ENCODE data around the gene CIBAR2. TPM values are rescaled to one million over a fixed set of nuclear protein-coding genes. Genes with fewer than 3 reads are reported as not detected.

The CIBAR2 gene
- total RNA-seq (2014; rRNA removed; shearing (Covaris generic)), result not detected in 2 replicates

DNA sequence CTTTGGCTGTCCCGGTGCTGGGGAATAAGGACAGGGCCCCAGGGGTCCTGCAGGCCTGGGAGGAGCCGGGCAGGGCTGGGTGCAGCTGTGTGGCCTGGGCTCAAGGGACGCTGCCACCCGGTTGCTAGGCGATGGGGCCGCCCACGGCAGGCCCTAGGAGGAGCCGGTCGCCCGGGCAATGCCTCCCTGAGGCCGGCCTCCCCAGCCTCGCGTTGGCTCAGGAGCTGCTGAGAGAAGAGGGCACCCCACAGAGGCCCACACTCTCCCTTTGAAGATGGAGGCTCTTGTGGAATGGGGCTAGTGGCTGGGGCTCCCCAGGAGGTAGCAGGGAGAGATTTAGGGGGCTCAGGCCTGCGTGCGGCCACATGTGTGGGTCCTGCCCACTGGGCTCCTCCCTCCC, at the start of gene CIBAR2:
TSS of gene CIBAR2 (minus strand) at position 109 of the 400 bp plus-strand sequence. CDS start 120 bp downstream, outside the sequence.
- DNase-seq, result peak; percentile 91

DNA sequence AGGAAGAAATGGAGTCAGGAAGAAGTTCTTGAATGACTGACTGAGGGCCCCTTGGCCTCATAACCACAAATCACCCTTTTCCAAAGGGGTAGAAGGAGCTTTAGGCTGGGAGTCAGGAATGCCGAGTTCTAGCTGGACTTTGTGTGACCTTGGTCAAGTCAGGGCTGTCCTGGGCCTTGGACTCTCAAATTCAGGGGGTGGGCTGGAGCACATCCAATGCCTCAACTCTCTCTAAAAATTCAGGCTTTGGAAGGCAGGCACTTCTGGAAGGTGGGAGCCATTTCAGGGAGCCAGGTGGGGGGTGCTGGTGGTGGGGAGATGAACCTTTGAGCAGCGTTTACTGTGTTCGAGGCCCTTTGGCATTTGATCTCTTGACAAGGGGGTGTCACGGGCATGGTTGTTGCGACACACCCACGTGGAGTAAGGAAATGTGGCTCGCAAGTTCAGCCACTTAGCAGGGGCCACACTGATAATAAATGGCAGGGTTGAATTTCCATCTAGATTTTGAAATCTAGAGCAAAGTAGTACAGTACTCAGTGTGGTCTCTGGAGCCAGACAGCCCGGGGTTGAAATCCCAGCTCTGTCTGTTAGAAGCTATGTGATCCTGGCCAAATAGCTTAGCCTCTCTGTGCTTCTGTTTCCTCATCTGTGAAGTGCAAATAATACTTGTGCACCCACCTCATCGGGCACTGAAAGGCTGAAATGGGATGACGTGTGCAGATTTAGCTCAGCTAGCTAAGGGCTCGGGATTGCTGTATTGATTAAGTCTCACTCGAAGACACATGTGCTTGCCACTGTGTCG, 47.1 kb upstream of the CIBAR2 start:
- DNase-seq, result no peak
- no peaks in the 10 kb centered on the region for H3K36me3 ChIP-seq (replicated peaks; ENCODE audit: control insufficient read depth, insufficient read depth, low read length)
- H3K27me3 ChIP-seq (ENCODE audit: control insufficient read depth, insufficient read depth, low read length), result no peaks in the 10 kb centered on the region
- H3K4me3 ChIP-seq (ENCODE audit: insufficient read depth, low read depth, low read length), result no peak overlapping the region

More for the DNA sequence above, at the start of gene CIBAR2:
- H3K27me3 ChIP-seq (ENCODE audit: control insufficient read depth, insufficient read depth, low read length), result no peaks in the 10 kb centered on the region
- no peak within 1 kb of the TSS for H3K4me3 ChIP-seq (ENCODE audit: insufficient read depth, low read depth, low read length)
- H3K36me3 ChIP-seq (replicated peaks; ENCODE audit: control insufficient read depth, insufficient read depth, low read length), result no peaks in the 10 kb centered on the region

DNA sequence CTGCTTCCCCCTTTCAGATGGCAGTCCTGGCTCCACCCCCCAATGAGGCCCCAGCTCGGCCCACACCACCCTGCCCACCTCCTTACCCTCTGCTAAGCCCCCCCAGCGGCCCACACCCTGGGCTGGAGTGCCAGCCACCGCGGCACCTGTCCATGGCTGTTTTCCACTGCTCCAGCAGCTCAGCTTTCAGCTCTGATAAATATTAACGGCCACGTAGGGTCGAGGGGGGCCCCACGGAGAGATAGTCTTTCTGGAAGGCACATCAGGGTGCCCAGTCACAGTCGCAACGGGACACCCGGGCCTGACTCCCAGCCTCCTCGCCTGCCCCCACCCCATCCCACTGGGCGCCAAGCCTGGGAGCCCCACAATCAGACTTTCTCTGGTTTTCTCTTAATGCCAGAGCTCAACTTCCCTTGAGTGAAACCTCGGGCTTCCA, 46.5 kb upstream of the CIBAR2 start:
- Histone ChIP-seq H3K4me3 (ENCODE audit: insufficient read depth, low read depth, low read length) (no peak overlapping the region), H3K27me3 (ENCODE audit: control insufficient read depth, insufficient read depth, low read length) (no peaks in the 10 kb centered on the region), H3K36me3 (replicated peaks; ENCODE audit: control insufficient read depth, insufficient read depth, low read length) (no peaks in the 10 kb centered on the region)
- no peak for DNase-seq

DNA sequence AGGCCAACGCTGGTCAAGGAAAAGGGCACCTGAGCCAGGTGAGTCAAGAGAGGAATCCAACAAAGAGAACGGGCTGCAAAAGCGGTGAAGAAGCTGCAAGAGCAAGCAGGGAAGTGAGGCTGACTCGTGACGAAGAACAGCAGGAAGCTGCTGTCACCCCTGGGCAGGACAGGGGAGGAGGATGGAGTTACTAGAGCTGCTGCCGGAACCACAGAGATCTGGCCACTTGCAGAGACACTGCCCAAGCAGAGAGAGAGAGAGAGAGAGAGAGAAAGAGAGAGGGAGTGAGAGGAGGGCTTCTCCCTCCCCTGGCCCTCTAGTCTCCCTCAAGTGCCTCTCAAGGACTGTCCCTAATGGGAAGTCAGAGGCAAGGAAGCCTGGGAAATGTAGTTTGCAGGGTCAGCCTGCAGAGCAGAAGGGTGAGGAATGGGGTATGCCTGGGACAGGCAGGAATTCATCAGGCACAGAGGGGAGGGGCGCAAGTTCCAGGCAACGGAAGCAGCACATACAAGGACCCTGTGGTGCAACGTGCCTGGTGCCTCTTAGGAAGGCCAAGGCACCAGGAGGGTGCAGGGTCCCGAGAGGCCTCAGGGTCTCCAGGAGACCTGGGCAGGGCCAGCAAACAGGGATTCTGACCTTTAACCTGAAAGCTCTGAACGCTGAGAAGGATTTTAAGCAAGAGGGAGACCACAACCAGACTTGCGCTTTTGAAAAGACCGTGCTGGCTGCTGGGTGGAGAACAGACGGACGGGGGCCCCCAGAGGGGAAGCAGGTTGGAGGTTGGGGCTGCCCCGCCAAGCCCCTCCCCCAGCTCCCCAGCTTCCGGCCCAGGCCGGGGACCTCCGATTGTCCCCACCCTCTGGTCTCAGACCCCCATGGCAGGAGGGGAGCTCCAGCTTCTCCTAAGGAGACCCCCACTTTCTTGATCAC, 45.8 kb upstream of the CIBAR2 start:
- peak; percentile 93 for DNase-seq
- Histone ChIP-seq H3K27me3 (ENCODE audit: control insufficient read depth, insufficient read depth, low read length) (no peaks in the 10 kb centered on the region), H3K36me3 (replicated peaks; ENCODE audit: control insufficient read depth, insufficient read depth, low read length) (no peaks in the 10 kb centered on the region), H3K4me3 (ENCODE audit: insufficient read depth, low read depth, low read length) (no peak overlapping the region)

DNA sequence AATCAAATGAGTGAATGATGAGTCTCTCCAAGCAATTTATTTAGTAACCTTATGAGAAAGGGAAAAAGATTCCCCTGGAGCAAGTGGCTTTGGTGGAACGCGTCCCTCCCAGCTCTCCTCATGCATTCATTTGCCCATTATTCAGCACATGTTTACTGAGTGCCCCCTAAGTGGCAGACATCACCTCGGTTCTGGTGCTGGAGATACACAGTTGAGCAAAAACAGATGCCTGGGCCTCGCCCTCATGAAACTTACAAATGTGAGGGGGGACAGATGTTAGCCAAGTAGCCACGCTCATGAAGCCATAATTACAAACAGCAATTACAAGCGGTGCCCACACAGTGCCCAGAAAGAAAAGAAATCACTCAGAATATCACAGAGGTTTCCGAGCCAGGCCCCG, 45.1 kb upstream of the CIBAR2 start:
- Histone ChIP-seq H3K36me3 (replicated peaks; ENCODE audit: control insufficient read depth, insufficient read depth, low read length) (no peaks in the 10 kb centered on the region), H3K27me3 (ENCODE audit: control insufficient read depth, insufficient read depth, low read length) (no peaks in the 10 kb centered on the region), H3K4me3 (ENCODE audit: insufficient read depth, low read depth, low read length) (no peak overlapping the region)
- DNase-seq, result no peak

DNA sequence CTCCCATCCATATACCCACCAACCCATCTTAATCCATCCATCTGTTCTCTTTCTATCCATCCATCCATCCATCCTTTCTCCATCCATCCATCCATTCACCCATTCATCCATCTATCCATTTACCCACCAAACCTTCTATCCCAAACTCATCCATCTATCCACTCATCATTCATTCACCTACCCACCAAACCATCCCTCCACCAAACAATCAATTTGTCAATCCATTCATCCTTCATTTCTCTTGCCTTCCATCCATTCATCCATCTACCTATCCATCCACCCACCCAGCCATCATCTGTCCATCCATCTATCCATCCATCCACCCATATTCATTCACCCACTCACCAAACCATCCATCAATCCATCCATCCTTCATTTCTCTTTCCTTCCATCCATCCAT, 44.6 kb upstream of the CIBAR2 start:
- Histone ChIP-seq H3K27me3 (ENCODE audit: control insufficient read depth, insufficient read depth, low read length) (no peaks in the 10 kb centered on the region), H3K36me3 (replicated peaks; ENCODE audit: control insufficient read depth, insufficient read depth, low read length) (no peaks in the 10 kb centered on the region), H3K4me3 (ENCODE audit: insufficient read depth, low read depth, low read length) (no peak overlapping the region)
- DNase-seq, result no peak

DNA sequence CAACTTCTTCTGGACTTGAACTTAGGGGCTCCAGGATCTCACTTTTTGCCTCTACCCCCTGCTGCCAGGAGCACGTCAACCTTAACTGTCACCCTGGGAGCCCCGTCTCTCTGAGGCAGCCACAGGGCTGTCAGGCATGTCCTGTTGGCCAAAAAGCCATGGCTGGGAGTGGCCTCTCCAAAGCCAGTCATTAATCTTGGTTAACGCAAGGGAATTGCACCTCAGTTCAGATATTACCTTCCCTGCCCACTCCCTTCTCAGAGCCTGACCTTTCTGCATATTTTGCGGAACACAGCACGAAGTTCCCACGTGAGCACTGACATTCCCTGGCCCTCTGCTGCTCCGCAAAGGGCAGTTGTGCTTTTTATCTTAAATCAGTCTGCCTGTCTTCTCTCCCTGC, 44.2 kb upstream of the CIBAR2 start:
- Histone ChIP-seq H3K36me3 (replicated peaks; ENCODE audit: control insufficient read depth, insufficient read depth, low read length) (no peaks in the 10 kb centered on the region), H3K4me3 (ENCODE audit: insufficient read depth, low read depth, low read length) (no peak overlapping the region), H3K27me3 (ENCODE audit: control insufficient read depth, insufficient read depth, low read length) (no peaks in the 10 kb centered on the region)
- no peak for DNase-seq

DNA sequence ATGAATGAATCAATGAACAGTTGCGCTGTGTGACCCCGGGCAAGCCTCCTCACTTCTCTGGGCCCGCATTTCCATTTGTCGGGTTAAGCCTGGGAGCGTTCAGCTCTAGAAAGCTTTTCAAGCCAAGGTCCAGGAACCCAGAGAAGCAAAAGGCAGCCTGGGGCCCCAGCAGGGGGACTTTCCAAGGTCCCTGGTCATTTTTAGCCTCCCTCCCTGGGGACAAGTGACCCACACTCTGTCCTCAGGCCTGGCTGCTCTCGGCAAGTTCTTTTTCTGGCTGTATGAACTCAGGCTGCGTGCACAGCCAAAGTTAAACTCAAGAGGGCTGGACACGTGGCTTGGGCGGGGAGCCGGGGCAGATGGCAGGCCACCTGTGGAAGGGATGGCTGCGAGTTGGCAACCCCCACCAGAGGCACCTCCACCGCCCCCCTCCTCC, 41.4 kb upstream of the CIBAR2 start:
- DNase-seq, result no peak

DNA sequence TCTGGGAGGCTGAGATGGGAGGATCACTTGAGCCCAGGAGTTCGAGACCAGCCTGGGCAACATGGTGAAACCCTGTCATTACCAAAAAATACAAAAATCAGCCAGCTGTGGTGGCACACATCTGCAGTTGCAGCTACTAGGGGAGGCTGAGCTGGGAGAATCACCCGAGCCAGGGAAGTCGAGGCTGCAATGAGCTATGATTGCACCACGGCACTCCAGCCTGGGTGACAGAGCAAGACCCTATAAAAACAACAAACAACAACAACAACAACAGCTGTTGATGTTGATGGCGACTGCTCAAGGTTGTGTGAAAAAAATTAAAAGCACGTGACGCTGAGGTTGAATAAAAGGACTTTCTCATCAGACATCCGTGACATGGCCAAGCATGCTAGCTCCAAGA, 40.8 kb upstream of the CIBAR2 start:
- no peak for DNase-seq
- H3K36me3 ChIP-seq (replicated peaks; ENCODE audit: control insufficient read depth, insufficient read depth, low read length), result no peaks in the 10 kb centered on the region
- H3K4me3 ChIP-seq (ENCODE audit: insufficient read depth, low read depth, low read length), result no peak overlapping the region
- H3K27me3 ChIP-seq (ENCODE audit: control insufficient read depth, insufficient read depth, low read length), result no peaks in the 10 kb centered on the region

More for the DNA sequence above, 41.4 kb upstream of the CIBAR2 start:
- Histone ChIP-seq H3K27me3 (ENCODE audit: control insufficient read depth, insufficient read depth, low read length) (no peaks in the 10 kb centered on the region), H3K4me3 (ENCODE audit: insufficient read depth, low read depth, low read length) (no peak overlapping the region), H3K36me3 (replicated peaks; ENCODE audit: control insufficient read depth, insufficient read depth, low read length) (no peaks in the 10 kb centered on the region)

DNA sequence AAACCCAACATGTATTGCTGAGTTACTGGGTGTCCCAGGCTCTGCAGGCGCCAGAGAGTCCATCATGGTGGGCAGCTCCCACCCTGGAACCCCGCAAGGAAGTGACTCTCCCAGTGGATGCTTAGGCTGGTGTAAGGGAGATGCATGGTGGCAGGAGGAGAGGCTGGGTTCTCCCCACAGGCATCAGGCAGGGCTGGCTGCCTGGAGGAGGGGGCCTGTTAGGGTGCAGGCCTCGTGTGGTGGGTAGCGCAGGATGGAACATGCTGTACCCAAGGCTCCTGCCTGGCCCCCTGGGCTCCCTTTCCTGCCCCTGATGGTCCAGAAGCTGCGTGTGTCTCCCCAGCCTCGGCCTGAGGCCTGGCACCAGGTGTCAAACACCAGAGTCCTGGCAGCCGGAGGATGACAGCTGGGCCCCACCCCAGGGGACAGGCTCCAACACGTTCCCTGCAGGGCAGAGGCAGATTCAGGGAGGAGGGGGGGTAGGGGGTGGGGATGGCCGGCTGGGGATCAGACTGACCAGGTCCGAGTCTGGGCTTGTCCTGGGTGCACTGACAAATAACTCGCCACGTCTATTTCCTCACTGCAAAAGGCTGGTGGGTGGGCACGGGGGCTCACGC, 40.2 kb upstream of the CIBAR2 start:
- no peaks in the 10 kb centered on the region for H3K36me3 ChIP-seq (replicated peaks; ENCODE audit: control insufficient read depth, insufficient read depth, low read length)
- no peak overlapping the region for H3K4me3 ChIP-seq (ENCODE audit: insufficient read depth, low read depth, low read length)
- H3K27me3 ChIP-seq (ENCODE audit: control insufficient read depth, insufficient read depth, low read length), result no peaks in the 10 kb centered on the region
- DNase-seq, result no peak

DNA sequence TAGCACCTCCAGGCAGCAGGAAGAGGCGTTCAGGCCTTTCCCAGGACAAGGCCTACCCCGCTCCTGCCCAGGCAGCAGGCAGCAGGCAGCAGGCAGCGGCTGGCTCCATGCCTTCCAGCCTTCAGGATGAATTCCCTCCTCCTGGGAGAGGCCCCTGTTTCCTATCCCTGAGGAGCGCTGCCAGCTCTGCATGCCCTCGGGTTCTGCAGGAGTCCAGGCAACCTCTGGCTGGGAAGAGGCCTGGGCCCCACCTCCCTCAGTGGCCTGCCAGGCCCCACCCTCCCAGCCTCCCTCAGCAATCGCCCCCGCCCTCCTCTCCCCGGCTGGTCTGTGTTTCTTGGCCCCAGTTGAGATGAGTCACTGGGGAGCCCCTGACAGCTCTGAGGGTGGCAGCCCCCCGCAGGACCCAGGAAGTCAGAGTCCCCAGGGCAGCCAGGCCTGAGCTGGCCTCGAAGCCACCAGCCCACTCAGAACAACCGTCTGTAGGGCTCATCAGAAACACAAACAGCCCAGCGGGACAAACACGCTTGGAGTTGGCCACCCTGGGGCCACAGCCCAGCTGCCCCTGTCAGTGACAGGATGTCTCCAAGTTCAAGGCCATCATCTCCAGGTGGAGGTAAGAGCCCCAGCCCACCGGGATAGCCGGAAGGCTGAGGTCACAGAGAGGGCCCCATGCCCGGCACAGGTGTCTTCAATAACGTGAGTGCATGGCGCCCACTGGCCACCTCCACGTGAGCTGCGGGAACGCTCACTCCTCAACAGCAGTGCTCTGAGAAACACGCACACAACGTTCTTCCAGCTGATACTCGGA, 39.5 kb upstream of the CIBAR2 start:
- H3K27me3 ChIP-seq (ENCODE audit: control insufficient read depth, insufficient read depth, low read length), result no peaks in the 10 kb centered on the region
- no peak overlapping the region for H3K4me3 ChIP-seq (ENCODE audit: insufficient read depth, low read depth, low read length)
- peak; percentile 84 for DNase-seq
- H3K36me3 ChIP-seq (replicated peaks; ENCODE audit: control insufficient read depth, insufficient read depth, low read length), result no peaks in the 10 kb centered on the region

DNA sequence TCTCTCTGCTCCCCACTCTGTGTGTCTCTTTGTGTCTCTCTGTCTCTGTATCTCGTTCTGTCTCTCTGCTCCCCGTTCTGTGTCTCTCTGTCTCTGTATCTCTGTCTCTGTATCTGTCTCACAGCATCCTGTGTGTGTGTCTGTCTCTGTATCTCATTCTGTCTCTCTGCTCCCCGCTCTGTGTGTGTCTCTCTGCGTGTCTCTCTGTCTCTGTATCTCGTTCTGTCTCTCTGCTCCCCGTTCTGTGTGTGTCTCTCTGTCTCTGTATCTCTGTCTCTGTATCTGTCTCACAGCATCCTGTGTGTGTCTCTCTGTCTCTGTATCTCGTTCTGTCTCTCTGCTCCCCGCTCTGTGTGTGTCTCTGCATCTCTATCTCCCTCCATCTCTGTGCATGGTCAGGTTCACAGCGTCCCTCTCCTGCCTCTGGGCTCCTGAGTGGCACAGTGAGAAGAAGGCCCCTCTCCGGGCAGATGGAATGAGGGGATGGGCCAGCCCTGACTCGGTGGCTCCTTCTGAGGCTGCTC, 38.9 kb upstream of the CIBAR2 start:
- H3K4me3 ChIP-seq (ENCODE audit: insufficient read depth, low read depth, low read length), result no peak overlapping the region
- no peaks in the 10 kb centered on the region for H3K36me3 ChIP-seq (replicated peaks; ENCODE audit: control insufficient read depth, insufficient read depth, low read length)
- no peaks in the 10 kb centered on the region for H3K27me3 ChIP-seq (ENCODE audit: control insufficient read depth, insufficient read depth, low read length)
- no peak for DNase-seq

DNA sequence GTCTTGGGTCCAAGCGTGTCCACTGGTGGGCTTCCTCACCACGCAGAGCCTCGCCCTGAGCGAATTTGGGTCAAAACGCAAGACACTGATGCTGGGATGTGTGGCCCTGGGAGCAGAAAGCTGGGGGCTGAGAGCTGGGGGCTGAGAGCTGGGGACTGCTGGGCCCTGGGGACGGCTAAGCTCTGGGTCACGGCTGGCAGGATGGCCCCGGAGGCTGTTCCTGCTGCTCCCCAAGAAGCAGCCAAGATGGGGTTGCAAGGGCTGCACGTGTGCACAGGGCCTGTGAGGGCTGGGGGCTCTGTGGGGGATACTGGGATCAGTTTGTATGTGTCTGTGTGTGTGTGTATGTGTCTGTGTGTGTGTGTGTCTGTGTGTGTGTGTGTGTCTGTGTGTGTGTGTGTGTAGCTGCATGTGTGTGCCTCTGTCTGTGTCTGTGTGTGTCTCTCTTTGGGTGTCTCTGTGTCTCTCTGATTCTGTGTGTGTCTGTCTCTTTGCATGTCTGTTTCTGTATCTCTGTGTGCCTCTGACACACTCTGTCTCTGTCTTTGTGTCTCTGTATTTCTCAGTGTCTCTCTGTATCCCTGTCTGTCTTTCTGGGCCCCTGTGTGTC, 38.2 kb upstream of the CIBAR2 start:
- Histone ChIP-seq H3K4me3 (ENCODE audit: insufficient read depth, low read depth, low read length) (no peak overlapping the region), H3K27me3 (ENCODE audit: control insufficient read depth, insufficient read depth, low read length) (no peaks in the 10 kb centered on the region), H3K36me3 (replicated peaks; ENCODE audit: control insufficient read depth, insufficient read depth, low read length) (no peaks in the 10 kb centered on the region)
- no peak for DNase-seq
